Dermis blood vessel endothelial cell (primary cell): Measurements from ENCODE around the gene CD200R1. TPM values are rescaled to one million over a fixed set of nuclear protein-coding genes. Genes with fewer than 3 reads are reported as not detected.

Source experiments
- DNase-seq: peaks from one replicate; pipeline ENCODE4 v3.0.0; 2010
- total RNA-seq: library from RNA; depleted of rRNA; stranded (reverse); fragments of >200 nt; gene quantifications from 2 replicates; pipeline ENCODE4 v1.2.3, GENCODE V29; 2014

The CD200R1 gene
- total RNA-seq, 1 donor from 2014 or later = not detected

GRCh38 chr3:112884678-112885290 lies 90.1 kb downstream of the CD200R1 start:
- DNase-seq = no peak

- no peak for DNase-seq
Observed at GRCh38 chr3:112881891-112882290, 93.0 kb downstream of the CD200R1 start.

GRCh38 chr3:112875561-112875960 lies 99.3 kb downstream of the CD200R1 start:
- DNase-seq = no peak

- DNase-seq = no peak
Observed at GRCh38 chr3:112874725-112875124, 100.2 kb downstream of the CD200R1 start.

GRCh38 chr3:112873632-112874031 lies 101.3 kb downstream of the CD200R1 start:
- DNase-seq = no peak

GRCh38 chr3:112871735-112872134 lies 103.2 kb downstream of the CD200R1 start:
- DNase-seq = no peak

Other genes with a start within 250 kb of the CD200R1 start
- gene CD200R1L, start 128.2 kb downstream of the CD200R1 start, total RNA-seq = not detected in 2 replicates
- 48.6 and 49.0 TPM in 2 replicates for gene GTPBP8, start 15.9 kb upstream of the CD200R1 start, total RNA-seq
- gene BOC, start 236.5 kb upstream of the CD200R1 start, total RNA-seq = under 0.01 and 0.09 TPM in 2 replicates